ENCODE measurements around the gene TNPO2.
A peak's percentile ranks its signal among the peaks of the same experiment; 100 is the strongest.
"Not testable (repeated sequence)": the region's sequence is repeated elsewhere in the genome, so short reads cannot be mapped to it uniquely, and the experiment has no call there.

The TNPO2 gene

GRCh38 chr19:12706332-12706718 is 17.4 kb downstream of the TNPO2 start:
- no peak for FAIRE-seq
- no peak for DNase-seq (ENCODE audit: insufficient read length, low spot score)

GRCh38 chr19:12705654-12706331 is 17.9 kb downstream of the TNPO2 start:
- DNase-seq (ENCODE audit: insufficient read length, low spot score), result no peak
- FAIRE-seq, result no peak

- DNase-seq (ENCODE audit: insufficient read length, low spot score) (no peak), FAIRE-seq (no peak)
These were observed 18.6 kb downstream of the TNPO2 start for GRCh38 chr19:12705169-12705568.

GRCh38 chr19:12703046-12703445 is 20.7 kb downstream of the TNPO2 start:
- DNase-seq (ENCODE audit: insufficient read length, low spot score) (peak; percentile 50), FAIRE-seq (no peak)

DNA sequence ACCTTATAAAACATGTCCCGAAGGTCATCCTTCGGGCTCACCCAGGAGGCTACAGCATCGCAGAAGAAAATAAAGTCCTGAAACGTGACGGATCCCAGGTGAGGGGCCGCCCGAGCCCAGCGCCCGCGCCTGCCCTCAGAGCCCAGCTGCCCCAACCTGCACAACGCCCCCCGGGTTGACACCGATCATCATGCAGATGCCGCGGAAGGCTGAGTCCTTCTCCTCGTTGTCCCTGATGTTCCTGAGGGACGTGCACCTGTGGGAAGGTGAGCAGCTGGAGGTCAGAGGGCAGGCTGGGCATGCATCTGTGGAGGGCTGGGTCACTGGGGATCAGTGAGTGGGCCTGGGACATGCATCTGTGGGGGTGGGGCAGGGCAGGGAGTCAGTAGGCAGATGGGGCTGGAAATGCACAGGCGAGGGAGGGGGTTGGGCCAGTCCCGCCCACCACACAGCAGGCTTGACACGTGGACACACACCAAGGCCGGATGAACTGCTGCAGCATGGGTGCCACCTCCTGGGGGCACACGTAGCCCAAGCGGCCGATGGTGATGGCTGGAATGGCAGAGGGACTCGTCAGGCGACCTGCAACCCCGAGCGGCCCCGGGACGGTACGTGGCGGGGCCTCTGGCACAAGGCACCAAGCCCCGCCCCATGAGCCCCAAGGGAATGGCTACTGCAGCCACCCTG is 22.0 kb downstream of the TNPO2 start:
- DNase-seq (ENCODE audit: insufficient read length, low spot score) (no peak), FAIRE-seq (no peak)

GRCh38 chr19:12698138-12698537 is 25.6 kb downstream of the TNPO2 start:
- FAIRE-seq, result no peak

DNA sequence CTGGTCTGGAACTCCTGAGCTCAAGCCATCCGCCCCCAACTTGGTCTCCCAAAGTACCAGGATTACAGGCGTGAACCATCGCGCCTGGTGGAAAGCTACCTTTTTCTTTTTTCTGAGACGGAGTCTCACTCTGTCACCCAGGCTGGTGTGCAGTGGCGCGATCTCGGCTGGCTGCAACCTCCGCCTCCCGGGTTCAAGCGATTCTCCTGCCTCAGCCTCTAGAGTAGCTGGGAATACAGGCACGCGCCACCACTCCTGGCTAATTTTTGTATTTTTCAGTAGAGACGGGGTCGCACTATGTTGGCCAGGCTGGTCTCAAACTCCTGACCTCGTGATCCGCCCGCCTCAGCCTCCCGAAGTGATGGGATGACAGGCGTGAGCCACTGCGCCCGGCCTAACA is 26.3 kb downstream of the TNPO2 start:
- not testable (repeated sequence) for FAIRE-seq; DNase-seq (ENCODE audit: insufficient read length, low spot score)

More at GRCh38 chr19:12698138-12698537, 25.6 kb downstream of the TNPO2 start:
- DNase-seq (ENCODE audit: insufficient read length, low spot score), result no peak

- peak; percentile 79 for FAIRE-seq
These were observed 27.1 kb downstream of the TNPO2 start, which contains the start of gene FBXW9 for GRCh38 chr19:12696366-12697335. FBXW9 (minus strand) TSS chr19:12696631; CDS start chr19:12696581, 50 bp downstream.

DNA sequence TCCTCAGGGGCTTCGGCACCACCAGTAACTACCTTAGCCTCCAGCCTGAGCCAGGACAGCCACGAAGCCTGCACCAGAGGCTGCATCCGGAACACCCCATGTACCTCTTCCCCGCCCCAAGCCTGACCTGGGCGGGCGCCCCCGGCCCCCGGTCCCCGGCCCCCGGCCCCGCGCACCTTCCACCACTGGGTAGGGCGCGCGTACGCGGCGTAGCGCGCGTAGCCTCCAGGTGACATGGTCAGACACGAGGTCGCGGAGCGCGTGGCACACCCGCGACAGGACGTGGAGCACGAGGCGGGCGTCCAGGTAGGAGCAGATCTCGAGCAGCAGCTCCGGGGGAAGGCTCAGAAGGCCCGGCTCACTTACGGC is 27.8 kb downstream of the TNPO2 start:
- DNase-seq (ENCODE audit: insufficient read length, low spot score), result no peak
- no peak for FAIRE-seq

More at GRCh38 chr19:12696366-12697335, 27.1 kb downstream of the TNPO2 start, which contains the start of gene FBXW9:
- DNase-seq (ENCODE audit: insufficient read length, low spot score), result peak; percentile 99

GRCh38 chr19:12695514-12695913 is 28.2 kb downstream of the TNPO2 start:
- no peak for DNase-seq (ENCODE audit: insufficient read length, low spot score)
- FAIRE-seq, result no peak

DNA sequence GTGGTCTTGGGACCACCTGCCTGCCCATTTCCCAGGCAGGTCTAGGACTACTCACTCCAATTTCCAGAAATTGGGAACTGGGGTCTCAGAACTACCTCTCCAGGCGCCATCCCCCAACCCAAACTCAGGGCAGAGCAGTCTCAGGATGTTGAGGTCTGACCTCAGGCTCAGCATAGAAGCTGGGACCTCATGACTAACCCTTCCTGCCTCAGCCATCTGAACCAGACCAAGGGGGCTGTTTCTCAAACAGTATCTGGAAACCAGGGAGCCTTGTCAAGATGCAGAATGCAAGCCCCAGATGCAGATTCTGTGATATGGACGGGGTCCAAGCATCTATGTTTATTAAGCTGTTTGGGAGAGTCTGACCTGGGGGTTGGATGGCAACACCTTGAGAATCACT is 28.6 kb downstream of the TNPO2 start:
- DNase-seq (ENCODE audit: insufficient read length, low spot score) (no peak), FAIRE-seq (no peak)

- no peak for DNase-seq (ENCODE audit: insufficient read length, low spot score)
- FAIRE-seq, result no peak
These were observed 29.1 kb downstream of the TNPO2 start for GRCh38 chr19:12694641-12695040.

- FAIRE-seq (no peak), DNase-seq (ENCODE audit: insufficient read length, low spot score) (no peak)
These were observed 30.8 kb downstream of the TNPO2 start for GRCh38 chr19:12692960-12693359.

GRCh38 chr19:12689581-12690216 is 34.0 kb downstream of the TNPO2 start:
- FAIRE-seq, result no peak

DNA sequence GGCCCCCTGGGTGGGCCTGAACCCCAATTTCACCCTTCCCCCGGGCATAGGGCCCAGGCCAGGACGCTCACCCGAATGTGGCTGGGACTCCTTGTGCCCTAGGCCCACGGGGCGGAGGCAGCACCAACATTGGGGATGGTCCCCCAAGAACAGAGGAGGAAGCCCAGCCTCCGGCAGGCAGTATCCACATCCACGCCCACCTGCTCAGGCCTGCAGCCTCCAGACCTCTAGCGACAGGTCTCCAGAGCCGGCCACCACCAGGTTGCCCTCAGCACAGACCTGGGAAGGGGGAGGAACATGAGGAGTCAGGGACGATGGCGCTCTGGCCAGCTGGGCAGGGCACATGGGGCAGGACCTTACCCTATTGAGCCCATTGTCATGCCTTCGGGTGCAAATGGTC is 34.7 kb downstream of the TNPO2 start:
- no peak for DNase-seq (ENCODE audit: insufficient read length, low spot score)

More at GRCh38 chr19:12689581-12690216, 34.0 kb downstream of the TNPO2 start:
- no peak for DNase-seq (ENCODE audit: insufficient read length, low spot score)

DNA sequence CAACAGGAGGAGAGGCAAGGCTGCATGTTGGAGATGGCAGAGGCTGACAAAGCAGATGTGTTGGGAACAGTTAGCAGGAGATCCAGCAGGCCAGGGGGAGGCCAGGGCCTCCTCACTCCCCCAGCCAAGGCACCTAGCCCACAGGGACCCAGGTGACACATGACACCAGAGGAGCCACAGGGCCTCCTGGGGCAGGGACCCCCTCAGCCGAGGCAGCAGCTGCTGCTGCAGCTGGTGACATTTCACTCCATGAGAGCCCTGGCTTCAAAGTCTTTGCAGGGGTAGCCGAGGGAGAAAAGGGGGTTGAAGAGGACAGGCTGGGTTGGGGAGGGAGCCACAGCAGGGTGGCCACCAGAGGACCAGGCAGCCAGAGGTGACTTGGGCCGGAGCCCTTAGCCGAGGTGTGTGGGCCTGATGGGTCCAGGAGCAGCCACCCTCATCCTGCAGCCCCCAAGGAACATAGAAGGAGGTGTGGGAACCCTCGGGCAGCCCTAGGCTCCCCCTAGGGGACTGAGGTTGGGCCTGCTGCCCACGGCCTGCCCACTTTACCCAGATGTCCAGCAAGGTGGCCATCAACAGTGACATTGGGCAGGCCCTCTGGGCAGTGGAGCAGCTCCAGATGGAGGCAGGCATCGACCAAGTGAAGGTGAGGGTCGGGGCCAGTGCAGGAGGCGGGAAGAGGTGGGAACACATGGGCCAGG is 36.1 kb downstream of the TNPO2 start, which contains the start of gene GNG14:
Gene GNG14 (plus strand): TSS at position 503 of the 701 bp plus-strand sequence. CDS start 51 bp downstream, at position 554.
- FAIRE-seq, result peak; percentile 9
- no peak for DNase-seq (ENCODE audit: insufficient read length, low spot score)

More for the DNA sequence above, 34.7 kb downstream of the TNPO2 start:
- no peak for FAIRE-seq

- FAIRE-seq (no peak), DNase-seq (ENCODE audit: insufficient read length, low spot score) (no peak)
These were observed 37.9 kb downstream of the TNPO2 start for GRCh38 chr19:12685831-12686230.

DNA sequence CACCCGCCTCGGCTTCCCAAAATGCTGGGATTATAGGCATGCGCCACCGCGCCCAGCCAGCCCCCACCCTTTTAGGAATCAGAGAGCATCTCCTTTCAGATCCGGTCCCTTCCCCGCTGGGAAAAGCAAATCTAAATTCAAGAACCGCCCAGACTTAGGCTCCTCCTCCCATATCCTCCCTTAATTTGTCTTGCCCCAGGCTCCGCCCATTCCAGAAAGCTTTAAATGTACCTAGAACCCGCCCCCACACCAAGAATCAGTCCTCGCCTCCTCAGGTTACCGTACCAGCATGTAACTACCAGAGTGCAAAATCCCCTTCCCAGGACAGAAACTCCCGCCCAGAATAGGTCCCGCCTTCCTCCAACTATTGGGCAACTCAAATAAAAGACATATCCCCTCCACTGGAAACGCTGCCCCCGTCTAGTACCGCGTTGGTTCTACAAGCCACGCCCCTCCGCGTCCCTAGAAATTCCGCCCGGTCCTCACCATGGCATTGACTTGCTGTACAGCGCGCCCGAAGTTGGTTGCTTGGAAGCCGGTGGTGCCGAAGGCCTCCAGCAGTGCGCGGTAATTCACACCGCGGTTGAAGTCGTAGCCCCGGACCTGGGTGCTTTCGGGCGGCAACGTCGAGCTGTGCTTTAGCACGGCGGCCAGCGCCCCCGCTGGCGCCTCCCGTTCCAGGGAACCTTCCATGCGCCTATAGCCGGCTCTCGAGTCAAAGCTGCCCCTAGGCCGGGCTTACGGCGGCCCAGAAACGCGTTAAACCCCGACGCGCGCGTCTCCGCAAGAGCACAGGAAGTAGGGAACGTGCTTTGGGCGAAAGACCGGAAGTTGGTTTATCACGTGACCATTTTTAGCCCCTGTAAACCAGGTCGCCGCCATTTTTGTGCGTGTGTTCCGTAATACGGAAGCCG is 42.4 kb downstream of the TNPO2 start, which contains the start of gene DHPS:
Gene DHPS (minus strand): TSS at position 807 of the 914 bp plus-strand sequence. CDS start 114 bp downstream, at position 693.
- peak; percentile 94 for FAIRE-seq
- peak; percentile 97 for DNase-seq (ENCODE audit: insufficient read length, low spot score)

Measured in HTR-8/SVneo (cell line).